ELF-1 (cell line): Measurements from ENCODE around the gene PI3.

Experiments used
- DNase-seq: peaks from one replicate; pipeline ENCODE4 v3.0.0-alpha.2; 2016; ENCODE audit warnings: low read depth, low spot score

PI3 gene

GRCh38 chr20:45187693-45188092 is 13.0 kb downstream of the PI3 start:
- no peak for DNase-seq

- DNase-seq: no peak
These were observed 14.4 kb downstream of the PI3 start for GRCh38 chr20:45189067-45189609.

DNA sequence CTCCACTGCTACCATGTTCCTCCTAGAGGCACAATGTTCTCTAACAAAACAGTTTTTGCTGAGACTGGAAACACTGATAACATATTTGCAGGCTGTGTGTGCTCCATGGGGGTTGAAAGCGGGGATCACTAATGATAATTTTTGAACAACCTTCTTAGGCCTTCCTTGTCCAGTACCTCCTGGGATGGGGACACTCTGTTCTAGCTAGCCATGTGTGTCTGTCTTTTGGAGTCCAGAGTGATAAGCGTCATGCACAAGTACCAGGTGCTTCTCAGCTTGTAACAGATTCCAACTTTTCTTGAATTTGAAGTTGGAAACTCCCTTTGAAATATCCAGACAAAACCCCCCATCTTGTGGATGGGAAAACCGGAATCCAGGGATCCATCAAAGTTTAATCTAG is 15.2 kb downstream of the PI3 start:
- no peak for DNase-seq

GRCh38 chr20:45191926-45192325 is 17.2 kb downstream of the PI3 start:
- no peak for DNase-seq

DNA sequence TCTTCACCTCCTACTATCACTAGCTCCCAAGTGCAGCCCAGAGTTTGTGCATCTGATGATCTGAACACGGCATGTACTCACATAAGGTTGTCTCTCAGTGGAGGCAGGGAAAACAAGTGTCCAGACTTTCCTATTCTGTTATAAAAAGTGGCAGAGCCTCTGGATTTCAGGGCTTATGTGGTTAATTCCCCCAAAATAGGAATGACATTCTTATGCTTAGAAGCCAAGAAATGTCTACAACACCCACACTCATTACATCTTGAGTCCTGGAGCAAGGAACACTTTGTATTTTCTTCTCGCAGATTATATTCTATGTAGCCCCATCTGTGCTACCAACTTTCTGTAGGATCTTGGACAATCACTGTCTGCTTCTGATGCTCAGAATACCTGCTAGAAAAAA is 18.6 kb downstream of the PI3 start:
- no peak for DNase-seq

- DNase-seq: no peak
These were observed 32.0 kb downstream of the PI3 start, which contains the start of gene SEMG1 for GRCh38 chr20:45206725-45207124. Gene SEMG1, plus strand, starts transcription at chr20:45207033. Its CDS starts 21 bp downstream, at chr20:45207054.

- DNase-seq: no peak
These were observed 35.2 kb downstream of the PI3 start for GRCh38 chr20:45209924-45210323.

DNA sequence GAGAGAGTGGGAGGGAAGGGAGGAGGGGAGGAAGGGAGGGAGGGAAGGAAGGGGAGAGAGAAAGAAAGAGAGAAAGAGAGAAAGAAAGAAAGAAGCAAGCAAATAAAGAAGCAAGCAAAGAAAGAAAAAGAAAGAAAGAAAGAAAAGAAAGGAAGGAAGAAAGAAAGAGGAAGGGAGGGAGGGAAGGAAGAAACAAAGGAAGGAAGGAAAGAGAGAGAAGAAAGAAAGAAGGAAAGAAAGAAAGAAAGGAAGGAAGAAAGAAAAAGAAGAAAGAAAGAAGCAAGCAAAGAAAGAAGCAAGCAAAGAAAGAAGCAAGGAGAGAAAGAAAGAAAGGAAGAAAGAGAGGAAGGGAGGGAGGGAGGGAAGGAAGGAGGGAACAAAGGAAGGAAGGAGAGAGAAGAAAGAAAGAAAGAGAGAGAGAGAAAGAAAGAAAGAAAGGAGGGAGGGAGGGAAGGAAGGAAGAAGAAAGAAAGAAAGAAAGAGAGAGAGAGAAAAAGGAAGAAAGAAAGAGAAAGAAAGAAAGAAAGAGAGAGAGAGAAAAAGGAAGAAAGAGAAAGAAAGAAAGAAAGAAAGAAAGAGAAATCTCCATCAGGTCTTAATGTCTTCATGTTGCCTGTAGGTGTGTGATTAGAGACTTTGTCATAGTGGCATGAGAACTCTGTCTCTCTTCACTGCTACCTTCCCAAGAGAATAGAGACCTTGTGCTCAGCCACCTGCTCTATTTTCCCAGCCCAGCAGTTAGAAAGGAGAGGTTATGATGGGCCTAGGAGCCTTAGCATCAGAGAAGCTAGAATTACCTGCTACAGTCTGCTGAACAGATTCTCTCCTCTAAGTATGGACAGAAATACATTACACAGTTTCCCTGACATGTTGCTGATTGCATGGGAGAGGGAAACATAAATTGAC is 37.1 kb downstream of the PI3 start:
- DNase-seq: no peak

- no peak for DNase-seq
These were observed 38.1 kb downstream of the PI3 start for GRCh38 chr20:45212836-45213235.

- DNase-seq: no peak
These were observed 43.4 kb downstream of the PI3 start for GRCh38 chr20:45218124-45218523.

DNA sequence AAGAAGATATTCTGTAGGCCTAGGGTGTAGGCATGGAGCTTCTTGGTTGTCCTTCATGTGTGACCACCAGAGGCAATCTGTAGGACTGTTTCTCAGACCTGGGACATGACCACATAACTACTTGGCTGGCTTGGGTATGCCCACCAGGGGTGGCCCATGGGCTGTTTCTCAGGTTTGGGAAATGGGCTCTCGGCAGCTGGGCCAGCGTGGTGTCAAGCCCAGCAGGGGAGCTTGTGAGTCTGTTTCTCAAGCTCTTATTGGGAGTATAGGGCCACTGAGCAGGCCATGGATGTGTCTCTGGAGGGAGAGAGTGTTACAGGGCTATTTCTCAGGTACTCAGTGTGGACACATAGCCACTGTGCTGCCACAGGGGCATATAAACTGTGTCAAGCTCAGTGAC is 43.9 kb downstream of the PI3 start:
- DNase-seq: no peak

GRCh38 chr20:45221076-45221475 is 46.4 kb downstream of the PI3 start, which contains the start of gene SEMG2:
Gene SEMG2, plus strand, starts transcription at chr20:45221373. Its CDS starts 17 bp downstream, at chr20:45221390.
- DNase-seq: no peak

GRCh38 chr20:45223136-45223535 is 48.4 kb downstream of the PI3 start:
- DNase-seq: no peak
